Neural crest cell (in vitro differentiated cells): ENCODE results near the gene USP22. TPM values are rescaled to one million over a fixed set of nuclear protein-coding genes. Genes with fewer than 3 reads are reported as not detected.

ENCODE experiments used
- DNase-seq: peaks from one replicate; pipeline ENCODE4 v3.0.0; 2021; ENCODE audit warnings: low read depth, mixed read lengths, low spot score
- H3K27ac Mint-ChIP-seq: one replicate; pipeline ENCODE4 v1.8.0; 2021; ENCODE audit warnings: mild to moderate bottlenecking, mixed read lengths; ENCODE audit not compliant: unreplicated experiment
- H3K27me3 Mint-ChIP-seq: 2 replicates; pipeline ENCODE4 v1.8.0; 2021; ENCODE audit warnings: low read depth, mild to moderate bottlenecking, mixed read lengths
- H3K36me3 Mint-ChIP-seq: 2 replicates; pipeline ENCODE4 v1.8.0; 2021; ENCODE audit warnings: low read depth, mild to moderate bottlenecking, mixed read lengths
- H3K4me1 Mint-ChIP-seq: 2 replicates; pipeline ENCODE4 v1.8.0; 2021; ENCODE audit warnings: mixed read lengths
- H3K4me3 Mint-ChIP-seq: one replicate; pipeline ENCODE4 v1.8.0; 2021; ENCODE audit warnings: mild to moderate bottlenecking, mixed read lengths
- H3K9me3 Mint-ChIP-seq: 2 replicates; pipeline ENCODE4 v1.8.0; 2021; ENCODE audit warnings: mixed read lengths
- total RNA-seq: library from RNA; stranded (reverse); gene quantifications from 2 replicates; pipeline ENCODE4 v1.2.1, GENCODE V29; 2021
- TF ChIP-seq, protein P1 (sequence below): fragments of 200-600 bp; sonication (generic); conservative IDR thresholded peaks from 2 replicates; pipeline ENCODE4 v1.5.0; 2021; ENCODE audit warnings: antibody characterized with exemption, mild to moderate bottlenecking

Gene USP22
- total RNA-seq, 1 donor from 2014 or later = 390 TPM

DNA sequence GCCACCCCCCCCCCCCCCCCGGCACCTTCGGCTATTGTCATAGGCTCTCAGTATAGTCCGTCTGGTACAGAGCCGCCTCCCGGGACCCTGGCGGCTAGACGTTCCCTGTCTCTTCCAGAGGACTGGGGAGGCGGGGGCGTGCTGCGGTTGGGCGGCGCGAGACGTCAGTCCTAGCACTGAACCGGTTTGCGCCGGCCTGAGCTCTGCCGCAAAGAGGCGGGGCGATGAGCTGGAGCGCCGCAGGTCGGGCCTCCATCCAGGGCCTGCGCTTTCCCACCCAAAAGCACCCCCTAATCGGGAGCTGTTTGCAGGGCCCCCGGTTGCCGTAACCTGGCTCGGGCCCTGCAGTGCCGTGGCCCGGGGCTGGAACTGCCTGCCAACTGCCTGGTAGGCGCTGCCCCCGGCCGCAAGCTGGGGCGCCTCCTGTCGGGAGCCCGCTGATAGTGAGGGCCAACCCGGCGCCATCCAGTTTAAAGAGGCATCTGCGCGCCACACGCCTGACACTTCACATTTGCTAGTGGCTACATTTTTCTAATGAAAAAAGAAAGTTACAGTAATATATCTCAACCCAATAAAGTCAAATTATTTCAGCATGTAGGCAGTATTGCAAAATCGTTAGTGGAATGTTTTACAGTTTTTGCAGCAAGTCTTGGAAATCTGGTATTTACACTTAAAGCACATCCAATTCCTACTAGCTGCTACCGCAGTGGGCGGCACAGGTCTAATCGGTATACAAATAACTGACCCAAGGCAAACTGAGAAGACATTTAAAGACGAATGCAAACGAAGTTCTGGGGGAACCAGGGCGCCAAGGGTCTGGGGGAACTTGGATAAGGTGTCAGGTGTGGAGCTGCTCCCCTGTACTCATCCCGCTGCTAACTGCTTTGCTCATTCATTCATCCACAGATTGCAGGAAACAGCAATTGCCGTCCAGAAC is 753 bp upstream of the USP22 start:
- Mint-ChIP-seq H3K27ac (peak overlapping the region; percentile 93), H3K4me1 (peaks cover 28% of the 10 kb centered on the region), H3K9me3 (no peaks in the 10 kb centered on the region), H3K27me3 (no peaks in the 10 kb centered on the region), H3K4me3 (peak overlapping the region; percentile 91), H3K36me3 (peaks cover 8% of the 10 kb centered on the region)
- TF ChIP-seq, protein P1, sequence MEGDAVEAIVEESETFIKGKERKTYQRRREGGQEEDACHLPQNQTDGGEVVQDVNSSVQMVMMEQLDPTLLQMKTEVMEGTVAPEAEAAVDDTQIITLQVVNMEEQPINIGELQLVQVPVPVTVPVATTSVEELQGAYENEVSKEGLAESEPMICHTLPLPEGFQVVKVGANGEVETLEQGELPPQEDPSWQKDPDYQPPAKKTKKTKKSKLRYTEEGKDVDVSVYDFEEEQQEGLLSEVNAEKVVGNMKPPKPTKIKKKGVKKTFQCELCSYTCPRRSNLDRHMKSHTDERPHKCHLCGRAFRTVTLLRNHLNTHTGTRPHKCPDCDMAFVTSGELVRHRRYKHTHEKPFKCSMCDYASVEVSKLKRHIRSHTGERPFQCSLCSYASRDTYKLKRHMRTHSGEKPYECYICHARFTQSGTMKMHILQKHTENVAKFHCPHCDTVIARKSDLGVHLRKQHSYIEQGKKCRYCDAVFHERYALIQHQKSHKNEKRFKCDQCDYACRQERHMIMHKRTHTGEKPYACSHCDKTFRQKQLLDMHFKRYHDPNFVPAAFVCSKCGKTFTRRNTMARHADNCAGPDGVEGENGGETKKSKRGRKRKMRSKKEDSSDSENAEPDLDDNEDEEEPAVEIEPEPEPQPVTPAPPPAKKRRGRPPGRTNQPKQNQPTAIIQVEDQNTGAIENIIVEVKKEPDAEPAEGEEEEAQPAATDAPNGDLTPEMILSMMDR = peak; percentile 84
- DNase-seq = peak; percentile 89

DNA sequence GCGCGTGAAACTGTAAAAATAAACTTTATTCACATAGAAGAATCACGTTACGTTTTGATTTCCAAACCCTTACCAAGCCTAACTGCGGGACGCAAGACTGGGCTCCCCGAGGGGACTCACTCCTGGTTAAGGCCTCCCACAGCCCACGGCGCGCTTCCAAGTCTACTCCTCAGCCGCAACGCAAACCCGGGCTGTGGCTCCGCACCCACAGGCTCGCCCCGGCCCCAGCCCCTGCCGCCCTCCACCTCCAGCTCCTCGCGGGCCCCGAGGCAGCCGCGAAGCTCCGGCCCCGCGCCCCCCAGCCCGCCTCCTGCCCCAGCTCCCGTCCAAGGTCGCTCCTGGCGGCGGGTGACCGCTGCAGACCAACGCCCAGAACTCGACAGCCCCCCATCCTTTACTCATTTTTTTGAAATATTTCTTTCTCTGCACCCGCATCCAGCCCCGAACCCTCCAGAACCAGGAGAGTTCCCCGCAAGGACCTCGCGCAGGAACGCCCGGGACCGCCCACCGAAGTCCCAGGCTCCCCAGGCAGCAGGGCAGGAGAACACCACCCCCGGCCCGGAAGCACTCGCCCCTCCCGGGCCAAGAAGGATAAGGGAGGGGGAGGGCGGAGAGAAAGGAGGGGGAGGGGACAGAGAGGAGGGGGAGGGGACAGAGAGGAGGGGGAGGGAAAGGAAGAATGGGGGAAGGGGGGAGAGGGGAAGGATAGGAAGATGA is 912 bp downstream of the USP22 start:
- H3K36me3 Mint-ChIP-seq = peaks cover 14% of the 10 kb centered on the region
- H3K27ac Mint-ChIP-seq = peak overlapping the region; percentile 99
- no peaks in the 10 kb centered on the region for H3K27me3 Mint-ChIP-seq
- peaks cover 38% of the 10 kb centered on the region for H3K4me1 Mint-ChIP-seq
- no peaks in the 10 kb centered on the region for H3K9me3 Mint-ChIP-seq
- peak; percentile 63 for DNase-seq
- TF ChIP-seq, protein P1 = no peak
- peak overlapping the region; percentile 100 for H3K4me3 Mint-ChIP-seq

DNA sequence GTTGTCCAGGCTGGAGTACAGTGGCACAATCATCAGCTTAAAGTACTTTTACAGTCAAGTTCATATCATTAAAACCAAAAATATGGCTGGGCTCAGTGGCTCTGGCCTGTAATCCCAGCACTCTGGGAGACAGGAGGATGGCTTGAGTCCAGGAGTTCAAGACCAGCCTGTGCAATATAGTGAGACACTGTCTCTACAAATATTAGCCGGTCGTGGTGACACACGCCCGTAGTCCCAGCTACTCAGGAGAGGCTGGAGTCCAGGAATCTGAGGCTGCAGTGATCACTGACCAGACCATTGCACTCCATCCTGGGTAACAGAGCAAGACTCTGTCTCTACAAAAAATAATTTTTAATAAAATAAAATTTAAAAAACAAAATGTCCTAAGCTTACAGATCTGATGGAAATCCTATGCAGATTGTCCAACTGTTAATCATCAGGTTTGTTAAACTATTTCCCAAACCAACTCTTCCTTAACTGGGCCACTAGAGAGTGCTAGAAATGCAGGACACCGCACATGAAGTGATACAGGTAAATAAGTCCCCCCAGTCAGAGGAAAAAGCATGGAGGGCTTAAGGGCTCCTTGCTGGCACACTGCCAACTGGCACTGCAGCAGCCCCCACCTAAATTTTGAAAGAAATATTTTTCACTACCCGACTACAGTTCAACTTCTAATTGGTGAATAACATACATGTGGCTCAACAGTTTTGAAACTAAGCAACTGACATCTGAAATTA is 2.8 kb downstream of the USP22 start:
- TF ChIP-seq, protein P1 = peak; percentile 59
- Mint-ChIP-seq H3K4me1 (peaks cover 56% of the 10 kb centered on the region), H3K27ac (no peak overlapping the region), H3K4me3 (peak overlapping the region; percentile 100), H3K27me3 (no peaks in the 10 kb centered on the region), H3K9me3 (no peaks in the 10 kb centered on the region), H3K36me3 (peaks cover 26% of the 10 kb centered on the region)
- DNase-seq = no peak

DNA sequence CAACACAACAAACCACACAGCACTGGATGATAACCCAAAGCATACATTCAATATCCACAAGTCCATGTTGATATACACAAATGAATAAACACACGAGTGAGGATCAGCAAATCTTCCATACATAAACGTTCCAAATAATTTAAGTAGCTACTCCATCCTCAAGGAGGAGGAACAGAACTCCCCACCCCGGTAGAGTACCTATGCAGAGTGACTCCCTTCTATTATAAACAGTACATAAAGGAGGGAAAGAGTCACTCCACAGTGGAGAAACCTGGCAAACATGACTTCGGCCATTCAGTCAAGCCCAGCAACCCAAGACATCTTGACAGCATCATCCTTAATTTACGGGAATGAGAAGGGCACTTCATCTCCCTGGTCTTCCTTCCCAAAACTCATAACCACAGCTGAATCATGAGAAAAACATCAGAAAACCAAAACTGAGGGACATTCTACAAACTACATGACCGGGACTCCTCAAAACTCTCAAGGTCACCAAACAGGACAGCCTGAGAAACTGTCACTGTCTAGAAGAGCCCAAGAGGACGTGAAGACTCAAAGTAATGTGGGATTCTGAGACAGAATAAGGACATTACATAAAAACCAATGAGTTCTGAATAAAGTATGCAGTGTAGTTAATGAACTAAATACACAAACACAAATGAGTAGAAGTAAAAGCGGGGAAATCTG is 5.6 kb downstream of the USP22 start:
- Mint-ChIP-seq H3K9me3 (no peaks in the 10 kb centered on the region), H3K27me3 (no peaks in the 10 kb centered on the region), H3K4me3 (peak overlapping the region; percentile 67), H3K4me1 (peaks cover 64% of the 10 kb centered on the region), H3K27ac (peak overlapping the region; percentile 23), H3K36me3 (peaks cover 26% of the 10 kb centered on the region)
- DNase-seq = no peak
- TF ChIP-seq, protein P1 = no peak
